Adrenal gland (tissue), 12 donors: ENCODE measurements around the gene IL1RAPL2. TPM values are rescaled to one million over a fixed set of nuclear protein-coding genes. Genes with fewer than 3 reads are reported as not detected.

Experiments used
- DNase-seq, 7 donors: peaks; one replicate each; pipeline ENCODE4 v3.0.0-alpha.2; 2019 to 2020
- H3K27ac ChIP-seq, 5 donors: fragments of 200-600 bp; sonication (generic) in 4 of 5; 1 replicate in 3 of 5; 2 replicates in 2 of 5; pipeline versions ENCODE4 v1.5.1 to v1.8.0; 2016 to 2020; ENCODE audit warnings: mild to moderate bottlenecking in 1 of 5
- H3K27me3 ChIP-seq: fragments of 200-600 bp; 2 replicates; pipeline ENCODE4 v1.8.0; 2021
- H3K36me3 ChIP-seq, 2 donors: fragments of 200-600 bp; replicated peaks in 1 of 2; 1 replicate in 1 of 2; 2 replicates in 1 of 2; pipeline versions ENCODE4 v1.5.1 to v1.8.0; 2018 to 2022
- H3K4me1 ChIP-seq, 2 donors: fragments of 200-600 bp; replicated peaks in 1 of 2; 1 replicate in 1 of 2; 2 replicates in 1 of 2; pipeline versions ENCODE4 v1.5.1 to v1.8.0; 2018 to 2021
- H3K4me3 ChIP-seq, 4 donors: fragments of 200-600 bp; sonication (generic) in 3 of 4; one replicate each; pipeline ENCODE4 v1.5.1; 2016 to 2018
- H3K9me3 ChIP-seq, 3 donors: fragments of 200-600 bp; sonication (generic) in 1 of 3; replicated peaks in 1 of 3; 1 replicate in 2 of 3; 2 replicates in 1 of 3; pipeline versions ENCODE4 v1.5.1 to v1.8.0; 2016 to 2021
- CTCF ChIP-seq, 6 experiments: fragments of 450-650 bp in 4 of 6; fragments of 200-600 bp in 2 of 6; sonication (generic) in 1 of 6; IDR thresholded peaks; 1 replicate in 5 of 6; 2 replicates in 1 of 6; pipeline versions ENCODE4 v1.5.1 to v1.8.0; 2016 to 2021; ENCODE audit warnings: antibody characterized with exemption in 6 of 6, mild to moderate bottlenecking in 2 of 6, moderate library complexity in 1 of 6
- POLR2A ChIP-seq, 2 donors: fragments of 450-650 bp; IDR thresholded peaks; one replicate each; pipeline ENCODE4 v1.6.1; 2017; ENCODE audit warnings: antibody characterized with exemption in 2 of 2, mild to moderate bottlenecking in 2 of 2, moderate library complexity in 1 of 2
- WGBS, 4 donors: extraction: QIAGEN DNeasy Blood & Tissue Kit in 2 of 4; methylation state at CpG; one replicate each; pipeline versions ENCODE4 v1.1.5 to v1.1.7; 2013 to 2017; 5-methylcytosine and 5-hydroxymethylcytosine counted together
- intact Hi-C, 2 donors: fragments of 100-400 bp; cut with DNase I; formaldehyde crosslinking; loops; one replicate each; pipeline versions ENCODE4 v1.14.1 to v1.15.0; 2022 to 2023
- polyA plus RNA-seq, 3 donors: library from polyadenylated mRNA; stranded (reverse); fragments of 200-250 nt in 2 of 3; fragments of 350-450 nt in 1 of 3; fragmentation: Illumina TruSeq in 1 of 3; extraction: RNeasy Lipid Tissue Mini Kit (QIAGEN cat#74804) in 1 of 3; gene quantifications; one replicate each; pipeline ENCODE4 v1.2.3, GENCODE V29; 2013 to 2014
- total RNA-seq, 9 donors: library from RNA; depleted of rRNA in 4 of 9; stranded (reverse); fragments of >200 nt in 4 of 9; fragments of 120-200 nt in 1 of 9; fragmentation: NEBNext Ultra II Directional in 1 of 9; extraction: Animal tissue kit (Norgen Biotek cat#: 25700) in 1 of 9; gene quantifications; one replicate each; pipeline versions ENCODE4 v1.1.0 to v1.2.4, GENCODE V29; 2013 to 2023
- donor health status: healthy with polysubstance abuse.
- donor health status: Bipolar disorder and iron deficiency.
- donor health status: DM: yes; HTN: yes; CAD: no.
- donor health status: DM: no; HTN: no; CAD: no.
- donor health status: DM: no; HTN: no; CAD: no.
- donor health status: DM: yes; HTN: yes; CAD: no.

IL1RAPL2 gene
- total and polyA plus RNA-seq, 12 donors: 0.27 to 8.4 (median 0.64) TPM; not detected in 5

- WGBS, 4 donors: 57 to 74% (median 69%) methylated on average over 1 of the region's 1 CpG
- intact Hi-C loops: no loop called here
- no peak for TF ChIP-seq CTCF (IDR thresholded peaks at IDR 0.05)
- no peak for TF ChIP-seq POLR2A (IDR thresholded peaks at IDR 0.05)
Observed at GRCh38 chrX:105302246-105302645, 736.2 kb downstream of the IL1RAPL2 start.

GRCh38 chrX:105307762-105308161 is 741.8 kb downstream of the IL1RAPL2 start:
- no peak for TF ChIP-seq POLR2A (IDR thresholded peaks at IDR 0.05)
- H3K27me3 ChIP-seq: peaks cover 27% of the 10 kb centered on the region
- no peak for DNase-seq
- no peaks in the 10 kb centered on the region for H3K4me1 ChIP-seq
- intact Hi-C loops: no loop called here
- H3K9me3 ChIP-seq: no peaks in the 10 kb centered on the region
- no peaks in the 10 kb centered on the region for H3K36me3 ChIP-seq
- 41 to 73% (median 51%) methylated on average over 1 of the region's 1 CpG for WGBS, 4 donors
- H3K4me3 ChIP-seq: no peak overlapping the region
- H3K27ac ChIP-seq: no peak overlapping the region

More at GRCh38 chrX:105302246-105302645, 736.2 kb downstream of the IL1RAPL2 start:
- DNase-seq: no peak
- no peak overlapping the region for H3K27ac ChIP-seq
- H3K4me1 ChIP-seq: no peaks in the 10 kb centered on the region
- H3K4me3 ChIP-seq: no peak overlapping the region
- H3K27me3 ChIP-seq: peaks cover 21% of the 10 kb centered on the region
- H3K36me3 ChIP-seq: no peaks in the 10 kb centered on the region
- no peaks in the 10 kb centered on the region for H3K9me3 ChIP-seq

GRCh38 chrX:105313596-105313995 is 747.6 kb downstream of the IL1RAPL2 start:
- no peak for DNase-seq
- no peak overlapping the region for H3K4me3 ChIP-seq
- no peak for TF ChIP-seq CTCF (IDR thresholded peaks at IDR 0.05)
- TF ChIP-seq POLR2A (IDR thresholded peaks at IDR 0.05): no peak
- H3K27me3 ChIP-seq: peaks cover 25% of the 10 kb centered on the region
- no peak overlapping the region for H3K27ac ChIP-seq
- H3K4me1 ChIP-seq: no peaks in the 10 kb centered on the region
- H3K36me3 ChIP-seq: no peaks in the 10 kb centered on the region
- intact Hi-C loops: no loop called here
- WGBS, 4 donors: 23 to 67% (median 45%) methylated on average over 1 of the region's 1 CpG
- H3K9me3 ChIP-seq: no peaks in the 10 kb centered on the region

GRCh38 chrX:105314458-105314857 is 748.5 kb downstream of the IL1RAPL2 start:
- 83 to 92% (median 87%) methylated on average over 2 of the region's 2 CpGs for WGBS, 4 donors
- no peak overlapping the region for H3K4me3 ChIP-seq
- H3K27ac ChIP-seq: no peak overlapping the region
- no peaks in the 10 kb centered on the region for H3K4me1 ChIP-seq
- no peak for DNase-seq
- intact Hi-C loops: no loop called here
- H3K36me3 ChIP-seq: no peaks in the 10 kb centered on the region
- peaks cover 25% of the 10 kb centered on the region for H3K27me3 ChIP-seq
- no peaks in the 10 kb centered on the region for H3K9me3 ChIP-seq
- TF ChIP-seq CTCF (IDR thresholded peaks at IDR 0.05) (no peak), POLR2A (IDR thresholded peaks at IDR 0.05) (no peak)

GRCh38 chrX:105315248-105315647 is 749.2 kb downstream of the IL1RAPL2 start:
- no peak for TF ChIP-seq POLR2A (IDR thresholded peaks at IDR 0.05)
- no peak for TF ChIP-seq CTCF (IDR thresholded peaks at IDR 0.05)
- H3K9me3 ChIP-seq: no peaks in the 10 kb centered on the region
- no peak overlapping the region for H3K4me3 ChIP-seq
- H3K36me3 ChIP-seq: no peaks in the 10 kb centered on the region
- no peaks in the 10 kb centered on the region for H3K4me1 ChIP-seq
- no peak for DNase-seq
- peaks cover 25% of the 10 kb centered on the region for H3K27me3 ChIP-seq
- intact Hi-C loops: no loop called here
- H3K27ac ChIP-seq: no peak overlapping the region
- WGBS, 4 donors: 48 to 53% (median 51%) methylated on average over 1 of the region's 1 CpG
